Measurements from ENCODE around the gene CARD10.

Gene CARD10, protein sequence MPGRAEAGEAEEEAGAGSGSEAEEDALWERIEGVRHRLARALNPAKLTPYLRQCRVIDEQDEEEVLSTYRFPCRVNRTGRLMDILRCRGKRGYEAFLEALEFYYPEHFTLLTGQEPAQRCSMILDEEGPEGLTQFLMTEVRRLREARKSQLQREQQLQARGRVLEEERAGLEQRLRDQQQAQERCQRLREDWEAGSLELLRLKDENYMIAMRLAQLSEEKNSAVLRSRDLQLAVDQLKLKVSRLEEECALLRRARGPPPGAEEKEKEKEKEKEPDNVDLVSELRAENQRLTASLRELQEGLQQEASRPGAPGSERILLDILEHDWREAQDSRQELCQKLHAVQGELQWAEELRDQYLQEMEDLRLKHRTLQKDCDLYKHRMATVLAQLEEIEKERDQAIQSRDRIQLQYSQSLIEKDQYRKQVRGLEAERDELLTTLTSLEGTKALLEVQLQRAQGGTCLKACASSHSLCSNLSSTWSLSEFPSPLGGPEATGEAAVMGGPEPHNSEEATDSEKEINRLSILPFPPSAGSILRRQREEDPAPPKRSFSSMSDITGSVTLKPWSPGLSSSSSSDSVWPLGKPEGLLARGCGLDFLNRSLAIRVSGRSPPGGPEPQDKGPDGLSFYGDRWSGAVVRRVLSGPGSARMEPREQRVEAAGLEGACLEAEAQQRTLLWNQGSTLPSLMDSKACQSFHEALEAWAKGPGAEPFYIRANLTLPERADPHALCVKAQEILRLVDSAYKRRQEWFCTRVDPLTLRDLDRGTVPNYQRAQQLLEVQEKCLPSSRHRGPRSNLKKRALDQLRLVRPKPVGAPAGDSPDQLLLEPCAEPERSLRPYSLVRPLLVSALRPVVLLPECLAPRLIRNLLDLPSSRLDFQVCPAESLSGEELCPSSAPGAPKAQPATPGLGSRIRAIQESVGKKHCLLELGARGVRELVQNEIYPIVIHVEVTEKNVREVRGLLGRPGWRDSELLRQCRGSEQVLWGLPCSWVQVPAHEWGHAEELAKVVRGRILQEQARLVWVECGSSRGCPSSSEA

DNA sequence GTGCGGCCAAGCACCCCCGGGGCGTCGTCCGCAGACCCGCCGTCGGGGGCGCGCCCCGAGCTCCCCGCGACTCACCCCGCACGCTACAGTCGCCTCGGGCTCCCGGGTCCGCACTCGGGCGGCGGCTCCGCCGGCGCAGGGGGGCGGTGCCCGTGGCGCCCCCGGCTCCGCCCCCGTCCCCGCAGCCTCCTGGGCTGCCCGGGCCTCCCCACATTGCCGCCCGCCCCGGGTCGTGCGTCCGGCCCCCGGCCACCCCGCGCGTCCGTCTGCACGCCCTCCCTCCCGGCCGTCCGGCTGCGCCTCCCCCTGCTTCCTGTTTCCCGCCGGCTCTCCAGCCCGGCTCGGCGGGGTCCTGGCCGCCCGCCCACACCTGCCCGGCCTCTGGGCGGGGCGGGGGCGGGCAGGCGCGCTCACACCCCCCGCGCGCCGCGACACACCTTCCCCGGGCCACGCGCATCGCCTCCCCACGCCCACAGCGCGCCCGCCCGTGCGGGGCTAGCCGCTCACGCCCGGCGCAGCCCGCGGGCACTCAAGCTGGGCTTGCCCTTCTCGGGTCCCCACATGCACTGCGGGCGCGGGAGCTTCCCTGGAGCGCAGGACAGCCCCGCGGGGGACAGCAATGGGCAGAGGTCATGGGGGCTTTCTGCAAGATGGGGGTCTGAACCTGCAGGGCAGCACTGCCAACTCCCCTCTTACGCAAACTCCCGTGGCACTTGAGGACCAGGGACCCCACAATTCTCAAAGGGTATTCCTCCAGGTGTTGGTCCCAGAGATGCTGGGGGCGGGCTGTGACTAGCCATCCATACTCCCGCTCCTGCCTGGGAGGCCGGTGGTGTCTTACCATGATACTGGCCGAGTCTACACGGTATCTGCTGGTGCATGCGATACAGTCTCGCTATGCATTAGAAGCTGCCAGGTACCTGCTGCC is at the start of gene CARD10:
TSS of gene CARD10 (minus strand) at position 148 of the 928 bp plus-strand sequence. CDS start 215 bp downstream, outside the sequence.
- in situ Hi-C loops (cut with MboI; ENCODE audit: low sequenced_read_pairs) = no loop called here

DNA sequence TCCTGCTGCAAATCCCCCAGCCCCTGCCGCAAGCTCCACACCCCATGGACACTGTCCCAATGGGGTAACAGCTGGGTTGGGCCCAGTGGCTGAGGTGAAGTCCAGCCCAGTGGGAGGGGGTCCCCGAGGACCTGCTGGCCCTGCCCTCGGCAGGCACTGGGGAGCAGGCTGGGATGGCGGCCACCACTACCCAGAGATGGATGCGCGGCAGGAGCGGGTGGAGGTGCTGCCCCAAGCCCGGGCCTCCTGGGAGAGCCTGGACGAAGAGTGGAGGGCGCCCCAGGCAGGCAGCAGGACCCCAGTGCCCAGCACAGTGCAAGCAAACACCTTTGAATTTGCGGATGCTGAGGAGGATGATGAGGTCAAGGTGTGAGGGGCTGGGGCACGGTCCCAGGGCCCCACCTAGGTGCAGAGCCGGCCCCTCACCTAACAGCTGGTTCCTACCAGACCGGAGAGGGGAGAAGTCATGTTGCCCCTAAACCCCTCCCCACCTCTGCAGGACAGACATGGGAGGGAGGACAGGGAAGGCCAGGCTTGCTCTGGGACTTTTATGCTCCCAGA is 49.3 kb upstream of the CARD10 start:
- in situ Hi-C loops (cut with MboI; ENCODE audit: low sequenced_read_pairs) = no loop called here

DNA sequence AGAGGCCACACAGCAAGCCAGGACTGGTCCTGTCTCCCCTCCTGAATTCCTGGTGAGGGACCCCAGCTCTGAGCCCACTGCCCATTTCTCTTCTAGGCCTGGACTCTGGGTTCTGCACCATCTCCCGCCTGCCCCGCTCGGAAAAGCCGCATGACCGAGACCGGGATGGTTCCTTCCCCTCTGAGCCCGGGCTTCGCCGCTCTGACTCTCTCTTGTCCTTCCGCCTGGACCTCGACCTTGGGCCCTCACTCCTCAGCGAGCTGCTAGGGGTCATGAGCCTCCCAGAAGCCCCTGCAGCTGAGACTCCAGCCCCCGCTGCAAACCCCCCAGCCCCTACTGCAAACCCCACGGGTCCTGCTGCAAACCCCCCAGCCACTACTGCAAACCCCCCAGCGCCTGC is 48.8 kb upstream of the CARD10 start:
- in situ Hi-C loops (cut with MboI; ENCODE audit: low sequenced_read_pairs) = no loop called here

DNA sequence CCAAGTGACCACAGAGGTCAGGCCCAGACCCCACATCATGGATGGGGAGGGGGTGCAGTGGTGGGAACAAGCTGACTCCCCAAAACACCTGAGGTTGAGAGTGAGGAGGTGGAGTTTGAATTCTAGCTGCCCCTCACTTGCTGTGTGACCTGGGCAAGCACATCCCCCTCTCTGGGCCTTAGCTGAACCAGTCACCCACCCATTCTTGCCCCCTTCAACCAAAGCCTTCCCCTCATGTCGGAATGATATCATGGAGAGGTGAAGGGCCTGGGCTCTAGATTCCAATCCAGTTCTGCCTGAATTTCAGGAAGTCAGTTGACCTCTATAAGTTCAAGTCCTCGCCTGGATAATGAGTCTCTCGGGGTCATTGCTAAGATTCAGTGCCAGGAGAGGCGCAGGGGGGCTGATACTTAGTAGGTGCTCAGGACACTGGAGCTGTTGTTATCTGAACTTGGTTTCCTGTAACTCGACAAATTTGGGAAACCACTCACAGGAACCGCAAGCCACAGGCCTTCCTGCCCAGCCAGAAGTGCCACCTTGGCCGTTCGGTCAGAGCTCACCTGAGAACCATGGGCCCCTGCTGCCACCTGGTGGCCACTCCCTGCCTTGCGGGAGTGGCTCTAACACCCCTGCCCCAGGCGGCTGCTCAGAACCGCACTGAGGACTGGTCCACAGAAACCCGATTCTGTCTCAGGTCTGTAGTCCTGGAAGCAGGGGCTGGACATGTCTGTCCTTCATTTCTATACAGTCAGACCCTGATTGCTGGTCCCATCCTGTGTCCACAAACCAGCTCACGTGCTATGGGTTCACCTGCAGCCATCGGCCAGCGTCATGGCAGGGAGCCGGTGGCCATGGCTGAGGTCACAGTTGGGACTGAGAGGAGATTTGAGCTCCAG is 47.9 kb upstream of the CARD10 start:
- in situ Hi-C loops (cut with MboI; ENCODE audit: low sequenced_read_pairs) = no loop called here

DNA sequence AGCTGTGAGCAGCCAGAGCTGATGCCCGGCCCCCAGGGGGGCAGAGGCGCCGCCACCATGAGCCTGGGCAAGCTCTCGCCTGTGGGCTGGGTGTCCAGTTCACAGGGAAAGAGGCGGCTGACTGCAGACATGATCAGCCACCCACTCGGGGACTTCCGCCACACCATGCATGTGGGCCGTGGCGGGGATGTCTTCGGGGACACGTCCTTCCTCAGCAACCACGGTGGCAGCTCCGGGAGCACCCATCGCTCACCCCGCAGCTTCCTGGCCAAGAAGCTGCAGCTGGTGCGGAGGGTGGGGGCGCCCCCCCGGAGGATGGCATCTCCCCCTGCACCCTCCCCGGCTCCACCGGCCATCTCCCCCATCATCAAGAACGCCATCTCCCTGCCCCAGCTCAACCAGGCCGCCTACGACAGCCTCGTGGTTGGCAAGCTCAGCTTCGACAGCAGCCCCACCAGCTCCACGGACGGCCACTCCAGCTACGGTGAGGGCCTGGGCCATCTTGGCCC is 47.2 kb upstream of the CARD10 start:
- in situ Hi-C loops (cut with MboI; ENCODE audit: low sequenced_read_pairs) = no loop called here

DNA sequence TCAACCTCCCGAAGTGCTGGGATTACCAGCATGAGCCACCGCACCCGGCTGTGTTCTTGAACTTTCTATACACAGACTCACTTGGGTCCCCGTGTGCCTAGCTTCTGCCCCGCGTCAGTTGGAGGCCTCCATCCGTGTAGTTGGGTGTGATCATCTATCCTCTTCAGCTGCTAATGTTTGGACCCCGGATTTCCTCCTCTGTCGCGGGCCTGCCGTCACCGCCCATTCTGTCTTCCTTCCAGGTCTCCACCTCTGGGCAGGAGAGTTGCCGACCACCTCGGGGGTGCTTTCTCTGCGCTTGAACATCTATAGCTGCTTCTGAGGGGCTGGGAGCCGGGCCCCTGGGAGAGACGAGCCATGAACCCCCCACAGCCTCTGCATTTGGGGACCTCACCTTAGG is 46.6 kb upstream of the CARD10 start:
- in situ Hi-C loops (cut with MboI; ENCODE audit: low sequenced_read_pairs) = no loop called here

DNA sequence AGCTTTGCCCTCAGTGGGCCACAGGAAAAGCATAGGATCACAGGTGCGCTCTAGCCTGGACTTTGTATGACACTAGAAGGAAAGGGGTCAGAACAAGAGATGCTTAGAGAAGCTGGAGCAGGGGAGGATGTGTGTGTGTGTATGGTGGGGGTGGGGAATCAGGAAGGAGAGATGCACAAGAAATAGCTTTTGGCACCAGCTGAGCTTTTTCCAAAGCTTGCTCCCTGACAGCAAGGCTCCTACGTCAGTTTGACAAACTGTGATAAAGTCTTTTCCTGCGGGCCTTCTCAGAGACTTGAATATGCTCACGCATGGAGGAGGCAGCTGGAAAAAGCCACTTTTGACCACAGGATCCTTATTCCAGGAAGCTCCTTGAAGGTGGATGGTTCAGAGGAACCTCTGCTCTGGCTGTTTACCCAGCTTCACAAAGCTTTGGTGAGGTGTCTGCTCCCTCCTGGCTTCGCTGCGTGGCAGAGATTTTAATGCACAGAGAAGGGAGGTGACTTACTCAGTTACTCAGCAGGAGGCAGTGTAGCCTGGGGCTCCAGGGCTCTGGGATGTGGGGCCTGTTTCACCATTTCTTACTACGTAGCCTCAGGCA is 45.0 kb upstream of the CARD10 start:
- in situ Hi-C loops (cut with MboI; ENCODE audit: low sequenced_read_pairs) = no loop called here

DNA sequence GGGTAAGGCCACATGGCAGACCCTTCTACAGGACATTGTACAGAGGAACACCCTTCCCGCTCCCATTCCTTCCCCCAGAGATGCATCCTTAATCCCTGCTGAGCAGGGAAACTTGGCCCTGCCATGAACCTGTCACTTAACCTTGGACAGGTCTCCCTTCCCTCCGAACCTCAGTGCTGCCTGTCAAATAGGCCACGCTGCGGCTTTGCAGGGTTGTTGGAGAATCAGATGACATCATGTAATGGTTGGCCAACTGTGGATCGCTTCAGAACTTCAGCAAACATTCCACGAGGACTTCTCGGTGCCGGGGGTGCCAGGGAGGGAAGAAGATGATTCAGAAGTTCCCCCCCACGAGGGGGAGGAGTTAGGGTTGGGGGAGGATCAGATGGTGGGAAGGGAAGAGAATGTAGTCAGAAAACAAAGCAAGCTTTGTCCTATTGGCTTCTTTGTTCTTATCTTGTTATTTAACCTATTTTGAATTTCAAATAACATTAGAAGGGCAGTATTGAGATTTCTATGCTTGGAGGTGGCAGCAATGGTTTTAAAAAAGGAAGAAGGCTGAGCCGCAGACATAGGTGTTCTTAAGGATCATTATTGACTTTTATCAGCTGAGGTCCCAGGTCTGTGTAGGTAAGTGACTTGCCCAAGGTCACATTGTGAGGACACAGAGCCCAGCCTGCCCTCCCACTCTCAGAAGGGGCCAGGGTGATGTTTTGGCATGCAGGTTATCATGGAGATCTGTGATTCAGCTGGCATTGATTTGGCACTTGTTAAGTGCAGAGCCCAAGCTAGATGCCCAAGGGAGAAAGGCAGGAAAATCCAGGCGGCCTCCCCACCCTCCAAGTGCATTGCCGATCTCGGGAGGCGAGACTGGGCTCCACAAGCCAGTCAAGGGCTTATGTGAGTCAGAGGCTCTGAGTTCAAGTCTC is 44.2 kb upstream of the CARD10 start:
- in situ Hi-C loops (cut with MboI; ENCODE audit: low sequenced_read_pairs) = no loop called here

DNA sequence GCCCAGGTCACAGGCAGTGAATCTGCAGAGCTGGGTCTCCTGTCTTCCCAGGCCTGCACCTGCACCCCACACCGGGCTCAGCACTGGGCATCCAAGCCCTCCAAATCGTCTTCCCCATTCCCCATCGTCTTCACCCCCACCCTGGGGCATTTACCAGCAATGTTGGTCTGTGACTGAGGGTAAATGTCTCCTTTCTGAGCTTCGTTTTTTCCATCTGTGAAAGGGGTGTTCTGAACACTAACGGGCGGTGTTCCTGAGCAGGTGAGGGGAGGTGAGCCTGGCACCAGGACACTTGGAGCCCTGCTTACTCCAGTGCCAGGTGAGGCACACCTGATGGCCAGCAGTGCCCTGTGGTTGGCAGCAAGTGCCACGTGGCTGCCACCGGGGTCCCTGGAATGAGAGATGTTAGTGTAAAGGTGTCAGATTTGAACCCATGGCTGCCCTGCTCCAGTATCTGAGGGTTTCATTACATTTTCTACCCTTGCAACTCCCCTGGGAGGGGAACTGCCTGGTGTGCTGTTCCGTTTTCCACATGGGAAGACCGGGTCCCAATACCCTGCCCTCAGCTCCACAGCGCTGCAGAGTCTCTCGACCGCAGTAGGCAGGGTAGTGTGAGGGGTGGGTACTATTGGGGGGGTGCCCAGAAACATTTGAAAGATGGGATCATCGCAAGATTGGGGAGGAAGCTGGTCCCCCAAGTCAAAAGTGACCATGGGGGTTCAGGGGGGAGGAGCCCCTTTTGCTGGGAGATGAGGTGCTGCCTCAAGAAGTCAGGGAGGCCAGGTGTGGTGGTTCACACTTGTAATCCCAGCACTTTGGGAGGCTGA is 43.0 kb upstream of the CARD10 start:
- in situ Hi-C loops (cut with MboI; ENCODE audit: low sequenced_read_pairs) = no loop called here

DNA sequence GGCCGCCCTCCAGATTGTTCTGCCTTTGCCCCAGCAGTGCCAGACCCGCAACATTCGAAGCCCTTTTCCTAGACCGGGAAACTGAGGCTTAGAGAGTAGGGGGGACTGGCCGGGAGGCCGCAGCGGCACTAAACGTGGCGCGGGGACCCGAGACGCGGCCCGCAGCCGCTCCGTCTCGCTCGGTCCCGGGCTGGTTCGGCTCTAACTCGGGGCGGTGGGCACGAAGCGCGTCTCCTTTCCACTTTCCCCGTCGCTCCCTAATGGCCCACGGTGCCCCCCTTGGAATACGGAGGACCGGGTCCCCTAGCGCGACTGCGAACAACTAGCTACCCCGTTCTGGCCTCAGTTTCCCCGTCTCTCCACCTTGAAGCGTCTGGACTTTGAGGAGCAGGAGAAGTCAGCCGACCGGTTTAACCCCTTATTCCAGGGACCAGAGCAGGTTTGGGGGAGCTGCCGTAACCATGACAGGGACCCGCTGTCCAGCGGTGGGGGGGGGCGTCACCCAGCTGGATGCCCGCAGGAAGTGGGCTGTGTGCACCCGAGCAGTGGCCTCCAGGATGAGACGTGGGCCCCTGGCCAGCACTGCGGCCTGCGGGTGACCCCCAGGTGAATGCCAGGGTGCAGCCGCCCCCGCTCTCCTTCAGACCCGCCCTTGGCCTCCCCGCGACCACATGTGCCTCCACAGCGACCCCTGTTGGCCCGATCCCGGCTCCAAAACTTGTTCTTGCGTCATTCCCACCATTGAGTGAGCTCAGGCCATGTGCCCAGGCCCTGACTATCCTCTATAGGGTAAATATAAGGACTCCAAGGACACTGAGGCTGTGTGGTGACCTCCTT is 42.2 kb upstream of the CARD10 start:
- in situ Hi-C loops (cut with MboI; ENCODE audit: low sequenced_read_pairs) = no loop called here

DNA sequence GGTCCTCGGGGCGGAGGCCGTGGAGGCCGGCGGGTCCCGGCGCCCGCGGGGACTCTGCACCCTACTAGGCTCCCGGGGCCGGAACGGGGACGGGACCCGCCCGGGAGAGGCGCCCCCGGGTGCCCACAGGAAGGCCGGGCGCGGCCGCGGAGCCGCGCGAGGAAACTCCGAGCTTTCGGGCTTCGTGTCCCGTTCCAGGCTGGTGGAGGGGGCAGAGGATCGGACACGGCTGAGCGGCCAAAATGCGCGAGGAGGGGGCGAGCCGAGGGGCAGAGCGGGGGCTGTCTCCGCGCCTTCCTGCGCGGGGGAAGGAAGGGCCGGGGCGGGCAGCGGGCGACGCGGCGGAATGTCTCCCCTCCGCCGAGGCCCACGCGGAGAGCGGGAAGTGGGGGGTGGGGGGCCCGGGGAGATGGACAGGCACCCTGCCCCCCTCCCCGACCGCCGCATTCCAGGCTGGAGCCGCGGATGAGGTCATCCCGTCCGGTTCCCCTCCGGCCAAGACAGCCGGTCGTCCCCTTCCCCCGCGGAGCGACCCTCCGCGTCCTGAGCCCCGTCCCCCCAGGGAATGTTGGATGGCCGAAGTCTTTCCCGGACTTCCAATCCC is 41.5 kb upstream of the CARD10 start:
- in situ Hi-C loops (cut with MboI; ENCODE audit: low sequenced_read_pairs) = no loop called here

DNA sequence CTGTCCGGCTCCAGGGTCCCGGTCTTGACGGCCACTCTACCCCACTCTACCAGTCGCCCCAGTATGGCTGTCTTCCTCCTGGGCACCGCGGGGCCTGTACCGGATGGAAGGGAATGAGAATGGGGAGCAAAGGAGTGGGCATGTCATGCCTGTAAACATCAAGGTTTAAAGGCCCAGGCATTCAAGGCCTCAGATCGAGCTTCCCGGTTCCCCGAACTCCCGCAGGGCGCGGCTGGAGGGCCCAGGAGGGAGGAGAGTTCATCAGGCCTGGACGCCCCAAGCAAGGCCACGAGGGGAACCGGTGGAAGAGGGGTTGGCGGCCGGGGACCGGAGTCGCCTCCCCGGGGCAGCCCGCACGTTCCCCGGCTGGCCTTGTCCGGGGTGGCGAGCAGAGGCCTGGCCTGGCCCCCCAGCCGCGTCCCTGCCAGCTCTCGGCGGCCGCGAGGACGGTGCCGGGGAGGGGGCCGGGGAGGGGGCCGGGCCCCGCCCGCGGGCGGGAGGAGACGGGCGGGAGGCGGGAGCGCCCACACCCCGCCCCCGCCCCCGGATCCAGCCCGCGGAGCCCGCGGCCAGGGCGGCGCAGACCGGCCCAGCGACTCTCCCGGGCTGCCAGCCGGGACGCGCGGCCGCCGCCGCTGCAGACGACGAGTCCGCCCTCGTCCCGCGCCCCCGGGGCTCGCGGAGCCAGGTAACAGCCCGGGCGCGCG is 40.8 kb upstream of the CARD10 start, which contains the start of gene CDC42EP1:
TSS of gene CDC42EP1 (plus strand) at position 580 of the 707 bp plus-strand sequence. CDS start 5,870 bp downstream, outside the sequence.
- in situ Hi-C loops (cut with MboI; ENCODE audit: low sequenced_read_pairs) = no loop called here

DNA sequence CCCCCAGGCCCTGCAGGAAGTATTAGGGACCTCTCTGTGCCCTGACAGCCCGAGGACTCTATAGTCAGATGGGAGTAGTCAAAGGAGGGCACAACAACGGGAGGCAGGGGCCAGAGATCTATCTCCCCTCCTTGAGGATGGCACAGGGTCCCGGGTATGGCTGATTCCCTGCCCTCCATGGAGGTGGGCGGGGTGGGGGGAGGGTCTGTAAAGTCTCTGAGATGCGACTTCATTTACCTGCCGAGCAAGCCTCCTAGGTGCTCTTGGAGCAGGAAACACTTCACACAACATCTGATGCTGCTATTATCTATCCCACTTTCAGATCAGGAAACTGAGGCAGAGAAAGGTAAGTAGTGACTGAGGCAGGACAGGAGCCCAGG is 40.3 kb upstream of the CARD10 start:
- in situ Hi-C loops (cut with MboI; ENCODE audit: low sequenced_read_pairs) = no loop called here

DNA sequence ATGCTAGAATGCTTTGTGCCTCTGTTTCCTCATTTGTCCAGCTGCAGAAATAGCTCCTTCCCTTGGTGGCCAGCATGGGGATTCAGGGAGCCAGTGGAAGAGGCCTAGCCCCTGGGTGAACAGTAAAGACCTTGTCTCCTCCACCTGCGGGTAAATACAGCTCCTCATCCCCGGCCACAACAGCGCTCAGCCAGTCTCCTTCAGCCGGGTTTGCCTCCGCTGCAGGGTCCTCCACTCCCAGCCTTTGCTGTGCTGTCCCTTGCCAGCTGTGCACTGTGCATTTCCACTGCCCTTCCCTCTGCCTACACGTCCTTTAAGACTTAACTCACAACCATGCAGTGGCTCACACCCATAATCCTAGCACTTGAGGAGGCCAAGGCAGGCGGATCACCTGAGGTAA is 39.6 kb upstream of the CARD10 start:
- in situ Hi-C loops (cut with MboI; ENCODE audit: low sequenced_read_pairs) = no loop called here

Measured in HL-60/S4 treated with retinoic acid at 250 ng/mL for 4 days and 3 days (cell line).